Fibroblast of skin of right biceps (primary cell): ENCODE results near the gene NUDT19.
"Not testable (repeated sequence)": the region's sequence is repeated elsewhere in the genome, so short reads cannot be mapped to it uniquely, and the experiment has no call there.

Experiments
- DNase-seq: peaks from one replicate; pipeline ENCODE4 v3.0.0-alpha.2; 2013

NUDT19 gene

GRCh38 chr19:32675720-32676185 is 15.9 kb upstream of the NUDT19 start, which contains the start of gene RGS9BP:
RGS9BP (plus strand) TSS chr19:32675848; CDS start chr19:32676264, 416 bp downstream.
- peak; percentile 65 for DNase-seq

- no peak for DNase-seq
These were observed 15.3 kb upstream of the NUDT19 start for GRCh38 chr19:32676186-32676894.

GRCh38 chr19:32676895-32677359 is 14.7 kb upstream of the NUDT19 start:
- DNase-seq, result no peak

GRCh38 chr19:32677657-32678056 is 14.0 kb upstream of the NUDT19 start:
- DNase-seq, result no peak

GRCh38 chr19:32680986-32681385 is 10.6 kb upstream of the NUDT19 start:
- no peak for DNase-seq

GRCh38 chr19:32682317-32682716 is 9.3 kb upstream of the NUDT19 start:
- DNase-seq, result no peak

- no peak for DNase-seq
These were observed 4.7 kb upstream of the NUDT19 start for GRCh38 chr19:32686847-32687475.

- no peak for DNase-seq
These were observed 3.9 kb upstream of the NUDT19 start for GRCh38 chr19:32687681-32688080.

GRCh38 chr19:32688311-32688710 is 3.3 kb upstream of the NUDT19 start:
- DNase-seq, result no peak

GRCh38 chr19:32691952-32692726 is 518 bp downstream of the NUDT19 start:
- DNase-seq, result peak; percentile 66

GRCh38 chr19:32692727-32693061 is 1.1 kb downstream of the NUDT19 start:
- DNase-seq, result no peak

GRCh38 chr19:32693151-32694108 is 1.8 kb downstream of the NUDT19 start:
- peak; percentile 14 for DNase-seq

- not testable (repeated sequence) for DNase-seq
These were observed 2.7 kb downstream of the NUDT19 start for GRCh38 chr19:32694316-32694715.

- not testable (repeated sequence) for DNase-seq
These were observed 3.2 kb downstream of the NUDT19 start for GRCh38 chr19:32694851-32695250.

GRCh38 chr19:32695506-32695905 is 3.9 kb downstream of the NUDT19 start:
- DNase-seq, result not testable (repeated sequence)

- not testable (repeated sequence) for DNase-seq
These were observed 5.2 kb downstream of the NUDT19 start for GRCh38 chr19:32696771-32697170.

- DNase-seq, result not testable (repeated sequence)
These were observed 8.5 kb downstream of the NUDT19 start for GRCh38 chr19:32700129-32700528.

GRCh38 chr19:32702010-32702409 is 10.4 kb downstream of the NUDT19 start:
- DNase-seq, result no peak

- not testable (repeated sequence) for DNase-seq
These were observed 12.4 kb downstream of the NUDT19 start for GRCh38 chr19:32704006-32704405.

- DNase-seq, result no peak
These were observed 16.8 kb downstream of the NUDT19 start for GRCh38 chr19:32708457-32708856.

- DNase-seq, result no peak
These were observed 17.4 kb downstream of the NUDT19 start for GRCh38 chr19:32709032-32709431.

GRCh38 chr19:32711747-32712146 is 20.1 kb downstream of the NUDT19 start:
- no peak for DNase-seq
